ENCODE measurements around the gene GPR148. TPM values are rescaled to one million over a fixed set of nuclear protein-coding genes. Genes with fewer than 3 reads are reported as not detected.
"Not testable (repeated sequence)": the region's sequence is repeated elsewhere in the genome, so short reads cannot be mapped to it uniquely, and the experiment has no call there.

The GPR148 gene
- total RNA-seq, 2 donors from 2014 or later, result not detected

DNA sequence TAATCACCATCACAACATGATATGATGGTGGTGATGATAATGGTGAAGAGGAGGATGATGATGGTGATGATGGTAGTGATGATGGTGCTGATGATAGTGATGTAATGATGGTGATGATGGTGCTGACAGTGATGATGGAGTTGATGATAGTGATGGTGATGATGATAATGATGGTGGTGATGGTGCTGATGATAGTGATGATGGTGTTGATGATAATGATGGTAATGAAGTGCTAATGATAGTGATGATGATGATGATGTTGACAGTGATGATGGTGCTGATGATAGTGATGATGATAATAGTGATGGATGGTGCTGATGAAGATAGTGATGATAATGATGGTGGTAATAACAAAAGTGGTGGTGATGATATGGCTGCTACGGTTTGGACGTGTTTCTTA lies 4.4 kb upstream of the GPR148 start:
- ATAC-seq (ENCODE audit: insufficient number of reproducible peaks, low FRiP score, low read depth) (no peak), DNase-seq (ENCODE audit: low spot score) (no peak)
- H3K4me3 ChIP-seq, result no peak overlapping the region
- no peaks in the 10 kb centered on the region for H3K27me3 ChIP-seq (replicated peaks; ENCODE audit: insufficient read depth)
- no peak overlapping the region for H3K27ac ChIP-seq
- no peaks in the 10 kb centered on the region for H3K36me3 ChIP-seq
- TF ChIP-seq, protein P1, sequence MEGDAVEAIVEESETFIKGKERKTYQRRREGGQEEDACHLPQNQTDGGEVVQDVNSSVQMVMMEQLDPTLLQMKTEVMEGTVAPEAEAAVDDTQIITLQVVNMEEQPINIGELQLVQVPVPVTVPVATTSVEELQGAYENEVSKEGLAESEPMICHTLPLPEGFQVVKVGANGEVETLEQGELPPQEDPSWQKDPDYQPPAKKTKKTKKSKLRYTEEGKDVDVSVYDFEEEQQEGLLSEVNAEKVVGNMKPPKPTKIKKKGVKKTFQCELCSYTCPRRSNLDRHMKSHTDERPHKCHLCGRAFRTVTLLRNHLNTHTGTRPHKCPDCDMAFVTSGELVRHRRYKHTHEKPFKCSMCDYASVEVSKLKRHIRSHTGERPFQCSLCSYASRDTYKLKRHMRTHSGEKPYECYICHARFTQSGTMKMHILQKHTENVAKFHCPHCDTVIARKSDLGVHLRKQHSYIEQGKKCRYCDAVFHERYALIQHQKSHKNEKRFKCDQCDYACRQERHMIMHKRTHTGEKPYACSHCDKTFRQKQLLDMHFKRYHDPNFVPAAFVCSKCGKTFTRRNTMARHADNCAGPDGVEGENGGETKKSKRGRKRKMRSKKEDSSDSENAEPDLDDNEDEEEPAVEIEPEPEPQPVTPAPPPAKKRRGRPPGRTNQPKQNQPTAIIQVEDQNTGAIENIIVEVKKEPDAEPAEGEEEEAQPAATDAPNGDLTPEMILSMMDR (IDR thresholded peaks at IDR 0.05), result no peak
- H3K4me1 ChIP-seq (ENCODE audit: control insufficient read depth in 1 of 2, low read depth in 2 of 2), result peaks cover 7 to 20% of the 10 kb centered on the region in 2 donors
- no peaks in the 10 kb centered on the region for H3K9me3 ChIP-seq

DNA sequence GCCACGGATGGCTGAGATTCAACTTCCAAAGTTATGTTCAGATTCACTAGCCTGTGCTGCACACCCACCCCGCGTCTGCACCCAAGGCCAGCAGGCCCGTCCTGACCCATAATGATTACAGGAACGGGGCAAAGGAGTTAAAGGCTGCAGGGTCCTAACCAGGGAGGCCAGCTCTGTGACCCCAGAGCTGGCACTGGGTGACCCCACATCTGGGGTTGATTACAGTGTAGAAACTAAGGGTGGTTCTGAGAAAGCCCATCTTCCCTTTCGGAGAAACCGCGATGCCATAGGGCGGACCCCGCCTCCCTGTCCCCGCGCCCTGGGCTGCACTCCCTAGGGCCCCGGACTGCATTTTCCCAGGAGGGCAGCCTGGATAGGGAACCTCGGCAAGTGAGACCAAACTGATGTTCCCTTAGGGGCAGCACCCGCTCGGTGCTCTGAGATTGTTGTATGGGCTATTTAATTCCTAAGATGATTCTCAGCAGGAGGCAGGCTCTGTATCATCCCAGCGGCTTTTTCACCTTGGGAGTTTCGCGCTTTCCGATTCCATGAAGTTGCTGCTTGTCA lies 2.2 kb upstream of the GPR148 start:
- Histone ChIP-seq H3K4me1 (ENCODE audit: control insufficient read depth in 1 of 2, low read depth in 2 of 2) (peaks cover 7 to 20% of the 10 kb centered on the region in 2 donors), H3K4me3 (peak overlapping the region; percentile 80), H3K27me3 (replicated peaks; ENCODE audit: insufficient read depth) (no peaks in the 10 kb centered on the region), H3K27ac (peak overlapping the region; percentile 74 to 83), H3K9me3 (no peaks in the 10 kb centered on the region), H3K36me3 (no peaks in the 10 kb centered on the region)
- DNase-seq (ENCODE audit: low spot score), result no peak
- TF ChIP-seq, protein P1 (IDR thresholded peaks at IDR 0.05), result no peak
- no peak for ATAC-seq (ENCODE audit: insufficient number of reproducible peaks, low FRiP score, low read depth)

DNA sequence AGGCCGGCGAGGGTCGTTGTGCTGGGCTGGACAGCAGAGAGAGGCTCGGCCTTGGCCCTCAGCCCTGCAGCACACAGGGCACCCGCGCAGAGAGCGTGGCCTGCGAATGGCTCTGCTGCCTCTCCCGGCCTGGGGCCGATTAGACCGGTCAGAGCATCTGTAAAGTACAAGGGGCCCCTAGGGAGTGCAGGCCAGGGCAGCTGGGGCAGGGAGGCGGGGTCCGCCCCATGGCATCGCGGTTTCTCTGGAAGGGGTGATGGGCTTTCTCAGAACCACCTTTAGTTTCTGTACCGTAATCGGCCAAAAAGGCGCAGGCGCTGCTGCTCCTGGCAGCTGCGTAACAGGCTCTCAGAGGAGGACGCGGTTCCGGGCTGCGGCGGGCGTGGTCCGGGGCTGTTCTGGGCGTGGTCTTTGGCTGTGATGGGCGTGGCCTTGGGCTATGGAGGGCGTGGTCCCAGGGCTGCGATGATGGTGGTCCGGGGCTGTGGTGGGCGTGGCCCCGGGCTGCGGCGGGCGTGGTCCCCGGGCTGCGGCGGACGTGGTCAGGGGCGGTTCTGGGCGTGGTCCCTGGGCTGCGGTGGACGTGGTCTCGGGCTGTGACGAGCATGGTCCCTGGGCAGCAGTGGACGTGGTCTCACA lies 1.5 kb upstream of the GPR148 start:
- H3K4me1 ChIP-seq (ENCODE audit: control insufficient read depth in 1 of 2, low read depth in 2 of 2), result peaks cover 7 to 20% of the 10 kb centered on the region in 2 donors
- H3K9me3 ChIP-seq, result no peaks in the 10 kb centered on the region
- H3K27me3 ChIP-seq (replicated peaks; ENCODE audit: insufficient read depth), result no peaks in the 10 kb centered on the region
- no peaks in the 10 kb centered on the region for H3K36me3 ChIP-seq
- H3K4me3 ChIP-seq, result peak overlapping the region; percentile 80
- peak; percentile 92 for ATAC-seq (ENCODE audit: insufficient number of reproducible peaks, low FRiP score, low read depth)
- TF ChIP-seq, protein P1 (IDR thresholded peaks at IDR 0.05), result no peak
- peak; percentile 46 for DNase-seq (ENCODE audit: low spot score)
- H3K27ac ChIP-seq, result peak overlapping the region; percentile 74 to 83

DNA sequence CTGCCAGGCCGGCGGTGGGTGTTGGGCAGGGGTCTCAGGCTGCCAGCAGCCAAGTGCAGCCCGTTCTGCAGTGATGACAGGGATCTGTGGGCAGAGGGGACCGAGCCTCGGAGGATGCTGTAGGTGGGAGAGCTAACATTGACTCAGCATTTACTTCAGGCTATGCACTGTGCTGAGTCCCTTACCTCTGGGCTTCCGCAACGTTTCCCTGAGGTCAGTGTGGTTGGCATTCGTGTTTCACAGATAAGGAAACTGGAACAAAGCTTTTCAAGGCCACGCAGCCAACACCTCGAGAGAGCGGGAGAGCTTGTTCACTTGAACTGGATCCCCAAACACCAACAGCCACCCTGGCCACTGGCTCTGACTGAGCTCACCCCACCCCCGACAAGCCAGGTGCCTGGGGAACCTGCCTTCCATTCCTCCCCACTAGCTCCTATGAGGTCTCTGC lies 839 bp upstream of the GPR148 start:
- Histone ChIP-seq H3K27me3 (replicated peaks; ENCODE audit: insufficient read depth) (no peaks in the 10 kb centered on the region), H3K27ac (peak overlapping the region; percentile 74 to 83), H3K4me1 (ENCODE audit: control insufficient read depth in 1 of 2, low read depth in 2 of 2) (peaks cover 7 to 20% of the 10 kb centered on the region in 2 donors), H3K9me3 (no peaks in the 10 kb centered on the region), H3K36me3 (no peaks in the 10 kb centered on the region), H3K4me3 (peak overlapping the region; percentile 80)
- ATAC-seq (ENCODE audit: insufficient number of reproducible peaks, low FRiP score, low read depth) (peak; percentile 30), DNase-seq (ENCODE audit: low spot score) (no peak)
- TF ChIP-seq, protein P1 (IDR thresholded peaks at IDR 0.05), result no peak

DNA sequence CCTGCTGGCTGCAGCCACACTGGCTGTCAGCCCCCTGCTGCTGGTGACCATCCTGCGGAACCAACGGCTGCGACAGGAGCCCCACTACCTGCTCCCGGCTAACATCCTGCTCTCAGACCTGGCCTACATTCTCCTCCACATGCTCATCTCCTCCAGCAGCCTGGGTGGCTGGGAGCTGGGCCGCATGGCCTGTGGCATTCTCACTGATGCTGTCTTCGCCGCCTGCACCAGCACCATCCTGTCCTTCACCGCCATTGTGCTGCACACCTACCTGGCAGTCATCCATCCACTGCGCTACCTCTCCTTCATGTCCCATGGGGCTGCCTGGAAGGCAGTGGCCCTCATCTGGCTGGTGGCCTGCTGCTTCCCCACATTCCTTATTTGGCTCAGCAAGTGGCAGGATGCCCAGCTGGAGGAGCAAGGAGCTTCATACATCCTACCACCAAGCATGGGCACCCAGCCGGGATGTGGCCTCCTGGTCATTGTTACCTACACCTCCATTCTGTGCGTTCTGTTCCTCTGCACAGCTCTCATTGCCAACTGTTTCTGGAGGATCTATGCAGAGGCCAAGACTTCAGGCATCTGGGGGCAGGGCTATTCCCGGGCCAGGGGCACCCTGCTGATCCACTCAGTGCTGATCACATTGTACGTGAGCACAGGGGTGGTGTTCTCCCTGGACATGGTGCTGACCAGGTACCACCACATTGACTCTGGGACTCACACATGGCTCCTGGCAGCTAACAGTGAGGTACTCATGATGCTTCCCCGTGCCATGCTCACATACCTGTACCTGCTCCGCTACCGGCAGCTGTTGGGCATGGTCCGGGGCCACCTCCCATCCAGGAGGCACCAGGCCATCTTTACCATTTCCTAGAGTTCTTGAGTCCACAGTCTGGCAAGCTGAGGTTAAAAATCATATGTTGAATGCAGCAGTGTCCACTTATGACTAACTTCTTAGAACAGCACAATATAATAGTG lies 741 bp downstream of the GPR148 start:
- Histone ChIP-seq H3K9me3 (no peaks in the 10 kb centered on the region), H3K4me1 (ENCODE audit: control insufficient read depth in 1 of 2, low read depth in 2 of 2) (peaks cover 7 to 20% of the 10 kb centered on the region in 2 donors), H3K27ac (no peak overlapping the region), H3K27me3 (replicated peaks; ENCODE audit: insufficient read depth) (no peaks in the 10 kb centered on the region), H3K4me3 (no peak overlapping the region), H3K36me3 (no peaks in the 10 kb centered on the region)
- DNase-seq (ENCODE audit: low spot score), result no peak
- ATAC-seq (ENCODE audit: insufficient number of reproducible peaks, low FRiP score, low read depth), result no peak
- TF ChIP-seq, protein P1 (IDR thresholded peaks at IDR 0.05), result no peak

DNA sequence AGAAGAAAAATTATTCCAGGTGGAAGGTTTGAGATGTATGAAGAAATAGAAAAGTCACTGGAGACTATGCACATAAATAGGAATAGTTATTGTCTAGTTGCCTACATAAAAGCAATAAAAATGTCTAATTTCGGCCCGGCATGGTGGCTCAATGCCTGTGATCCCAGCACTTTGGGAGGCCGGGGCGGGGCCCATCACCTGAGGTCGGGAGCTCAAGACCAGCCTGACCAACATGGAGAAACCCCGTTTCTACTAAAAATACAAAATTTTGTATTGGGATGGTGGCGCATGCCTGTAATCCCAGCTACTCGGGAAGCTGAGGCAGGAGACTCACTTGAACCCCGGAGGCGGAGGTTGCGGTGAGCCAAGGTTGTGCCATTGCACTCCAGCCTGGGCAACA lies 3.4 kb downstream of the GPR148 start:
- not testable (repeated sequence) for H3K36me3 ChIP-seq; H3K4me1 ChIP-seq (ENCODE audit: control insufficient read depth in 1 of 2, low read depth in 2 of 2); DNase-seq (ENCODE audit: low spot score); H3K4me3 ChIP-seq; H3K9me3 ChIP-seq; ATAC-seq (ENCODE audit: insufficient number of reproducible peaks, low FRiP score, low read depth); H3K27me3 ChIP-seq (replicated peaks; ENCODE audit: insufficient read depth); H3K27ac ChIP-seq
